ENCODE results near the gene CST8. TPM values are rescaled to one million over a fixed set of nuclear protein-coding genes. Genes with fewer than 3 reads are reported as not detected.

Gene CST8
- total and polyA plus RNA-seq, 2 of the 4 experiments (the other 2 are of a cell fraction) = not detected

DNA sequence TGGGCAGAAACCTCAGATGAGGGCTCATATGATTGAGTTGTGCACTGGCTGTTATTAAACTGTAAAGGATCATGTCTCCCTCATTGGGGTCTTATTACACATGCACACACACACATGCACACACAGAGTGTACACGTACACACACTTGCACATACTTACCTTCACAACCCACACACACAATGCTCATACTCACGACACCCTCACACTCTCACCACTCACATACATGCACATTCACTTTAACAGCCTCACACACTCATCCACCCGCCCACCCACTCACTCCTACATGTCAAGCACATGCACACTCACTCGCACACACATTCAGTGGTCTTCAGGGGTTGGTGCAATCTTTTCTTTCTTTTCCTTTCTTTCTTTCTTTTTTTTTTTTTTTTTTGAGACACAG is 46.1 kb upstream of the CST8 start:
- ChIA-PET POLR2A (ENCODE audit: unreplicated experiment) (no interaction called here), CTCF (interaction anchor here (0.6 kb wide), 1 partner anchor 69 kb away, joined by 5 read pairs; no protein-coding TSS in a partner anchor)
- DNase-seq (no peak), ATAC-seq (ENCODE audit: low read depth) (no peak)
- intact Hi-C loops (cut with micrococcal nuclease) (loop anchor here (5.0 kb wide), 1 partner anchor 222 kb away; no protein-coding TSS in a partner anchor), dilution Hi-C loops (cut with HindIII; ENCODE audit: low sequenced_read_pairs, unreplicated experiment) (no loop called here), in situ Hi-C loops (cut with MboI; ENCODE audit: low sequenced_read_pairs) (loop anchor here (10.0 kb wide), 1 partner anchor 160 kb away; the partner anchor contains the start of gene CST9)
- TF ChIP-seq SMC3 (IDR thresholded peaks at IDR 0.05; ENCODE audit: low read depth, low read length) = no peak
- no peak for TF ChIP-seq CTCF (conservative IDR thresholded peaks at IDR 0.05; ENCODE audit: low read depth, low read length)
- no peak for TF ChIP-seq POLR2A (IDR thresholded peaks at IDR 0.05; ENCODE audit: low read depth, low read length)
- no peak for TF ChIP-seq MXI1 (IDR thresholded peaks at IDR 0.05; ENCODE audit: borderline replicate concordance, low read depth, low read length)
- TF ChIP-seq NFE2L2 (IDR thresholded peaks at IDR 0.05; ENCODE audit: low read depth, low read length) = no peak
- no peak for TF ChIP-seq USF2 (IDR thresholded peaks at IDR 0.05; ENCODE audit: low read depth, low read length)
- TF ChIP-seq, protein P1, sequence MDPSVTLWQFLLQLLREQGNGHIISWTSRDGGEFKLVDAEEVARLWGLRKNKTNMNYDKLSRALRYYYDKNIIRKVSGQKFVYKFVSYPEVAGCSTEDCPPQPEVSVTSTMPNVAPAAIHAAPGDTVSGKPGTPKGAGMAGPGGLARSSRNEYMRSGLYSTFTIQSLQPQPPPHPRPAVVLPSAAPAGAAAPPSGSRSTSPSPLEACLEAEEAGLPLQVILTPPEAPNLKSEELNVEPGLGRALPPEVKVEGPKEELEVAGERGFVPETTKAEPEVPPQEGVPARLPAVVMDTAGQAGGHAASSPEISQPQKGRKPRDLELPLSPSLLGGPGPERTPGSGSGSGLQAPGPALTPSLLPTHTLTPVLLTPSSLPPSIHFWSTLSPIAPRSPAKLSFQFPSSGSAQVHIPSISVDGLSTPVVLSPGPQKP (IDR thresholded peaks at IDR 0.05; ENCODE audit: borderline replicate concordance, low read depth, low read length) = no peak
- TF ChIP-seq CHD1 (IDR thresholded peaks at IDR 0.05; ENCODE audit: low read depth, low read length) = no peak
- peaks cover 6% of the 10 kb centered on the region; the same call in 1 of the 2 replicates for H3K9me1 ChIP-seq (ENCODE audit: insufficient read depth, low read length)
- no peak overlapping the region for H3K4me3 ChIP-seq (ENCODE audit: insufficient read depth, low read depth, low read length)
- no peak overlapping the region for H4K5ac ChIP-seq (ENCODE audit: low read depth, low read length)
- BruUV-seq (replicated peaks) = no TSS peak
- no peak overlapping the region for H3K23ac ChIP-seq (ENCODE audit: low read depth, low read length)
- H3K79me1 ChIP-seq (ENCODE audit: low read depth in 1 of 2, low read length in 2 of 2) = no peaks in the 10 kb centered on the region
- no peak overlapping the region for H3K9ac ChIP-seq (ENCODE audit: low read depth, low read length)
- H3K9me3 ChIP-seq (ENCODE audit: control insufficient read depth, insufficient read depth, low read length) = no peaks in the 10 kb centered on the region
- H3K18ac ChIP-seq (ENCODE audit: low read depth, low read length) = no peak overlapping the region
- H3K4ac ChIP-seq (ENCODE audit: low read depth, low read length) = no peak overlapping the region; the same call in 1 of the 2 replicates
- H3K14ac ChIP-seq (replicated peaks; ENCODE audit: low read depth, low read length) = no peak overlapping the region
- H3K27me3 ChIP-seq (ENCODE audit: control insufficient read depth, insufficient read depth, low read length) = no peaks in the 10 kb centered on the region
- 0 out of 2 replicates have a peak, but pooled peaks cover 3% of the 10 kb centered on the region for H3K4me1 ChIP-seq (ENCODE audit: control insufficient read depth, insufficient read depth, low read length)
- H2BK5ac ChIP-seq (ENCODE audit: low read depth, low read length, poor library complexity, severe bottlenecking) = no peak overlapping the region
- no peak overlapping the region for H2AFZ ChIP-seq (replicated peaks; ENCODE audit: low read length, poor library complexity)
- no peak overlapping the region for H4K91ac ChIP-seq (ENCODE audit: insufficient read depth, low read depth, low read length)
- H2BK120ac ChIP-seq (ENCODE audit: low read depth, low read length) = no peak overlapping the region
- no peak overlapping the region for H2BK20ac ChIP-seq (ENCODE audit: low read depth, low read length)
- no peak overlapping the region for H3K27ac ChIP-seq (ENCODE audit: insufficient read depth, low read length)
- no peaks in the 10 kb centered on the region for H3K36me3 ChIP-seq (ENCODE audit: control insufficient read depth, insufficient read depth, low read length)
- no peaks in the 10 kb centered on the region for H4K20me1 ChIP-seq (ENCODE audit: insufficient read depth, low read length)
- no peak overlapping the region for H4K8ac ChIP-seq (ENCODE audit: low read depth in 2 of 2, low read length in 2 of 2)
- no peak overlapping the region for H2AK9ac ChIP-seq (replicated peaks; ENCODE audit: low read depth, low read length, poor library complexity)
- no peak overlapping the region for H3K56ac ChIP-seq (ENCODE audit: extremely low read depth, insufficient read depth, low read length)
- H2BK15ac ChIP-seq (ENCODE audit: low read depth, low read length) = no peak overlapping the region
- peak overlapping the region; percentile 71; the same call in 1 of the 2 replicates for H2AK5ac ChIP-seq (ENCODE audit: low read depth, low read length)
- 82% methylated on average over 3 of the region's 4 CpGs; no CpG with 5 or more reads in 1 of the 2 experiments for WGBS, 2 experiments (ENCODE audit: extremely low coverage in 2 of 2, insufficient read length in 1 of 2)
- H3K4me2 ChIP-seq (ENCODE audit: low read depth, low read length) = no peak overlapping the region
